GM23248 (cell line): Measurements from ENCODE around the gene LPAR1. TPM values are rescaled to one million over a fixed set of nuclear protein-coding genes. Genes with fewer than 3 reads are reported as not detected.

Source experiments
- DNase-seq: peaks from one replicate; pipeline ENCODE4 v3.0.0-alpha.2; 2015
- H2AFZ ChIP-seq: fragments of 200-600 bp; sonication (generic); 2 replicates; pipeline ENCODE4 v1.6.1; 2016; ENCODE audit warnings: antibody characterized with exemption
- H3F3A ChIP-seq: fragments of 200-600 bp; sonication (generic); 2 replicates; pipeline ENCODE4 v1.6.1; 2016; ENCODE audit warnings: mild to moderate bottlenecking, antibody characterized with exemption, mixed run types; ENCODE audit not compliant: insufficient read depth
- H3K27ac ChIP-seq: fragments of 200-600 bp; sonication (generic); 2 replicates; pipeline ENCODE4 v1.5.1; 2016; ENCODE audit warnings: mild to moderate bottlenecking
- H3K27me3 ChIP-seq: fragments of 200-600 bp; sonication (generic); replicated peaks from 2 replicates; pipeline ENCODE4 v1.6.1; 2016; ENCODE audit warnings: mild to moderate bottlenecking; ENCODE audit not compliant: insufficient read depth
- H3K36me3 ChIP-seq: fragments of 200-600 bp; sonication (generic); 2 replicates; pipeline ENCODE4 v1.6.1; 2016; ENCODE audit warnings: low read depth, mild to moderate bottlenecking
- H3K4me1 ChIP-seq: fragments of 200-600 bp; sonication (generic); 2 replicates; pipeline ENCODE4 v1.6.1; 2016; ENCODE audit warnings: mild to moderate bottlenecking; ENCODE audit not compliant: insufficient read depth
- H3K4me2 ChIP-seq: fragments of 200-600 bp; sonication (generic); one replicate; pipeline ENCODE4 v1.6.1; 2016; ENCODE audit warnings: mild to moderate bottlenecking; ENCODE audit not compliant: unreplicated experiment
- H3K4me3 ChIP-seq: fragments of 200-600 bp; sonication (generic); 2 replicates; pipeline ENCODE4 v1.5.1; 2016; ENCODE audit warnings: mild to moderate bottlenecking
- H3K79me2 ChIP-seq: fragments of 200-600 bp; sonication (generic); 2 replicates; pipeline ENCODE4 v1.6.1; 2016; ENCODE audit warnings: mild to moderate bottlenecking; ENCODE audit not compliant: insufficient read depth
- H3K9ac ChIP-seq: fragments of 200-600 bp; sonication (generic); 2 replicates; pipeline ENCODE4 v1.6.1; 2016; ENCODE audit warnings: mild to moderate bottlenecking
- H3K9me2 ChIP-seq: fragments of 200-600 bp; sonication (generic); 2 replicates; pipeline ENCODE4 v1.6.1; 2016; ENCODE audit warnings: mixed run types, mild to moderate bottlenecking, moderate library complexity; ENCODE audit not compliant: insufficient read depth
- H3K9me3 ChIP-seq: fragments of 200-600 bp; sonication (generic); one replicate; pipeline ENCODE4 v1.6.1; 2017; ENCODE audit warnings: low read depth
- H4K20me1 ChIP-seq: fragments of 200-600 bp; sonication (generic); 2 replicates; pipeline ENCODE4 v1.6.0; 2016; ENCODE audit not compliant: insufficient read depth
- EZH2 ChIP-seq: fragments of 200-600 bp; sonication (generic); IDR thresholded peaks from 2 replicates; pipeline ENCODE4 v1.6.1; 2018; ENCODE audit warnings: antibody characterized with exemption, mild to moderate bottlenecking; ENCODE audit not compliant: insufficient read depth, poor library complexity, severe bottlenecking
- EZH2phosphoT487 ChIP-seq: fragments of 200-600 bp; sonication (generic); IDR thresholded peaks from 2 replicates; pipeline ENCODE4 v1.6.1; 2018; ENCODE audit warnings: antibody characterized with exemption, moderate library complexity, mild to moderate bottlenecking, low read depth; ENCODE audit not compliant: insufficient read depth
- WGBS, 2 experiments: methylation state at CpG; one replicate each; pipeline ENCODE4 v1.1.6; 2015 to 2017; ENCODE audit warnings: low lambda C conversion rate in 2 of 2, low coverage in 1 of 2; ENCODE audit errors: missing lambda C conversion rate in 2 of 2; 5-methylcytosine and 5-hydroxymethylcytosine counted together
- in situ Hi-C: fragments of 300-500 bp; cut with MboI; formaldehyde crosslinking; loops from 2 replicates; pipeline ENCODE4 v1.15.0; 2020
- polyA plus RNA-seq: library from polyadenylated mRNA; unstranded; fragments of >200 nt; fragmentation: Nextera tagmentation; extraction: Ambion mirVana; gene quantifications from 2 replicates; pipeline ENCODE4 v1.2.1, GENCODE V29; 2016
- total RNA-seq: library from RNA; depleted of rRNA; stranded (reverse); fragments of >200 nt; shearing (Covaris generic); gene quantifications from 2 replicates; pipeline ENCODE4 v1.2.3, GENCODE V29; 2014

Gene LPAR1
- total and polyA plus RNA-seq, 2 experiments from 2014 or later = 40.1 to 90.8 TPM

DNA sequence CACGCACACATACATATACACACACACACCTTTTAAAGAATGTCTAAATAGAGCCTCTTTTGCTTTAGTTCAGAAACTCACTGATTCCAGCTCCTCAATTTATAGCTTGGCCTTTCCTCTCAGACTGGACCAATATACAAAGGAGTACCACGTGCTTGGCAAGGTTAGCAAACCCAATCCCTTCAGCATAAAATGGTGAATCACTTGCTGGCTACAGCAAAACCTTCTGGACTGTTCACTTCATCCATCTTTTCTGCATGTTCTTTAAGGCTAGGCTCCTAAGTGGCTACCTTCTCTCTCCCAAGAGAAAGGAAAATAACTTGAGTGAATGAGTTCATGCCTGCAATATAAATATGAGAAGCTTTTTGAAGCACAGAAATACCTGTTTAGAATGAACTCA is 109.7 kb downstream of the LPAR1 start:
- peak; percentile 52 for DNase-seq
- H3K27me3 ChIP-seq = no peaks in the 10 kb centered on the region
- H3K9me2 ChIP-seq = no peaks in the 10 kb centered on the region
- TF ChIP-seq EZH2 = no peak
- no peak for TF ChIP-seq EZH2phosphoT487
- 53 to 58% methylated on average over 2 of the region's 2 CpGs for WGBS, 2 experiments
- H3K9me3 ChIP-seq = no peaks in the 10 kb centered on the region
- no peak overlapping the region for H3K9ac ChIP-seq
- no peak overlapping the region for H3K27ac ChIP-seq
- H4K20me1 ChIP-seq = no peaks in the 10 kb centered on the region
- peaks cover 32% of the 10 kb centered on the region for H3K4me1 ChIP-seq
- peaks cover 95% of the 10 kb centered on the region for H3K79me2 ChIP-seq
- in situ Hi-C loops = no loop called here
- H3K4me2 ChIP-seq = no peak overlapping the region
- no peak overlapping the region for H3K4me3 ChIP-seq
- H3K36me3 ChIP-seq = no peaks in the 10 kb centered on the region; the same call in 1 of the 2 replicates
- H3F3A ChIP-seq = peaks cover 23% of the 10 kb centered on the region
- H2AFZ ChIP-seq = no peak overlapping the region

- Histone ChIP-seq H3K9me2 (no peaks in the 10 kb centered on the region), H3K27me3 (no peaks in the 10 kb centered on the region), H3K9me3 (no peaks in the 10 kb centered on the region), H3K27ac (no peak overlapping the region), H3K4me3 (no peak overlapping the region), H3K79me2 (peaks cover 94% of the 10 kb centered on the region), H3K36me3 (no peaks in the 10 kb centered on the region; the same call in 1 of the 2 replicates), H3F3A (peaks cover 8% of the 10 kb centered on the region), H3K4me1 (peaks cover 22% of the 10 kb centered on the region), H3K4me2 (no peak overlapping the region), H4K20me1 (no peaks in the 10 kb centered on the region), H3K9ac (no peak overlapping the region), H2AFZ (no peak overlapping the region)
- DNase-seq = no peak
- WGBS, 2 experiments = 88 to 90% methylated on average over 10 of the region's 10 CpGs
- in situ Hi-C loops = no loop called here
- no peak for TF ChIP-seq EZH2
- no peak for TF ChIP-seq EZH2phosphoT487
Observed at GRCh38 chr9:110926828-110927487, 111.3 kb downstream of the LPAR1 start.

- Histone ChIP-seq H3K36me3 (no peaks in the 10 kb centered on the region; the same call in 1 of the 2 replicates), H3K79me2 (peaks cover 85% of the 10 kb centered on the region), H3K4me2 (no peak overlapping the region), H2AFZ (no peak overlapping the region), H3F3A (peaks cover 24% of the 10 kb centered on the region), H3K9me2 (no peaks in the 10 kb centered on the region), H3K27ac (no peak overlapping the region), H3K9me3 (no peaks in the 10 kb centered on the region), H3K9ac (no peak overlapping the region), H3K4me3 (no peak overlapping the region), H3K27me3 (no peaks in the 10 kb centered on the region), H4K20me1 (no peaks in the 10 kb centered on the region), H3K4me1 (peaks cover 39% of the 10 kb centered on the region)
- DNase-seq = no peak
- 92 to 93% methylated on average over 5 of the region's 5 CpGs for WGBS, 2 experiments
- in situ Hi-C loops = no loop called here
- TF ChIP-seq EZH2phosphoT487 = no peak
- TF ChIP-seq EZH2 = no peak
Observed at GRCh38 chr9:110923601-110924000, 114.7 kb downstream of the LPAR1 start.

DNA sequence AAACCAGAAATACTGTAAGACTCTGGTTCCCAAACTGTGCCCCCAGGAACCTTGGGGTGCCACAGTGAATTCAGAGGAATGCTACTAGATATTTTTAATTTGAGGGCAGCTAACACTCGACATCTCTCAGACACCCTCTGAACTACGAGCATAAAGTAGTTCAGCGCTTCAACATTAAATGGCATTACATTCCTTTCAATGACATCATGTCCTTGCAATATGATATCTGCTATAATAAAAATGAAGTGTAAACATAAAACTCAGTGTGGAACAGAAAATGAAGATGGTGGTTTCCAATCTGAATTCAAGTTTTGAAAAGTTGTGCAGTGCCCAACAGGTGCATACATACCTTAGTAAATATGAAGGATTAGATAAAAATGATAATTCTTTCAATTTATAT is 116.1 kb downstream of the LPAR1 start:
- no peaks in the 10 kb centered on the region for H3K9me3 ChIP-seq
- no peak overlapping the region for H3K9ac ChIP-seq
- peaks cover 38% of the 10 kb centered on the region for H3F3A ChIP-seq
- peaks cover 81% of the 10 kb centered on the region for H3K79me2 ChIP-seq
- H3K36me3 ChIP-seq = no peaks in the 10 kb centered on the region; the same call in 1 of the 2 replicates
- WGBS, 2 experiments = 73 to 76% methylated on average over 3 of the region's 3 CpGs
- no peak overlapping the region for H3K4me3 ChIP-seq
- no peaks in the 10 kb centered on the region for H4K20me1 ChIP-seq
- H2AFZ ChIP-seq = no peak overlapping the region
- H3K27ac ChIP-seq = no peak overlapping the region
- H3K4me1 ChIP-seq = peaks cover 44% of the 10 kb centered on the region
- in situ Hi-C loops = no loop called here
- H3K9me2 ChIP-seq = no peaks in the 10 kb centered on the region
- no peak for DNase-seq
- TF ChIP-seq EZH2 (no peak), EZH2phosphoT487 (no peak)
- no peaks in the 10 kb centered on the region for H3K27me3 ChIP-seq
- no peak overlapping the region for H3K4me2 ChIP-seq
